Suppressor macrophage (primary cell): ENCODE results near the gene PLEKHG5.

Experiments
- DNase-seq, 4 experiments: peaks; one replicate each; pipeline ENCODE4 v3.0.0-alpha.2; 2020 to 2022

The PLEKHG5 gene

DNA sequence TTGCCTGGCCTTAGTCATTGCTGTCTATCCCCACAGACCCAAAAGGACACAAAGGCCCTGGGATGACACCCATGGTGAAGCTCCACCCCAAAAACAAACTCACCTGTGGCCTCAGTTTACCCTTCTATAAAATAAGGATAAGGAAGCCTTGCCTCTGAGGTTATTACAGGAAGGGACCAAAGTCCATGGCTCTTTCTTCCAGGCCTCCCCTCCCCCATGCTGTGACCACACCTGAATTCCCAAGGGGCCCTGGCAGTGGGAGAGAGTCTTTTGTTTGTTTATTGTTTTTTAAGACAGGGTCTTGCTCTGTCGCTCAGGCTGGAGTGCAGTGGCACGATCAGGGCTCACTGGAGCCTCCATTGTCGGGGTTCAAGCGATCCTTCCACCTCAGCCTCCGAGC is 15.0 kb downstream of the PLEKHG5 start:
- DNase-seq: no peak

DNA sequence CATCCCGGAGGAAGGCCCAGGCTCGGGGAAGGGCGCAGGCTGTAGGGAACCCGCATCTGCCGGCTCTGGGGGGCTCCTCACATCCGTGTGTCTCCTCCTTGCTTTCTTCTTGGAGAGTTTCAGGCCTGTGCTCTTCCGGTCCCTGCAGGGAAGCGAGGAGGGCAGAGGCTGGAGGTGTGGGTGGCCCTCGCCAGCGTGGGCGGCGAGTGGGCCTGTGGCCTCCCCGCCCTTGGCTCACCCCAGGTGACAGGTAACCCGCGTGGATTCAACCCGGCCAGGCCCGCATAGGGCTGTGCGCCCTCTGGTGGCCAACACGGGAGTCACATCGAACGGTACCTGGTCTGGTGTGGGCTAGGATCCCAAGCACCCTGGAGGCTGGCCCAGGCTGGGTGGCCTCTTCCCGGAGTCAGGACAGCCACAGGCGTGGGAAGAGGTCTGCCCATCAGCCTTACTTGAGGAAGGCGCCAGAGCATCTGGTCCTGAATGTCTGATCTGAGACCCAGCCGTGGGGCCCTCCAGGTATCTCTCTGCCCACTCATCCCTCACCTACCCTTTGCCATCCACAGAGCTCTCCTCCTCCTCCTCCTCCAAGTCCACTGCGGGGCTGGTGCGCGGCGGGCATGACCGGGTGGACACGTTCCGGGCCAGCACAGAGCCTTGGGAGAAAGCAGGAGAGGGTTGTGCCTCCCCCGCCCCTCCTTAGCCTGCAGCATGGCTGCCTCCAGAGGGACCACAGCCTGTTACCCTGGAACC is 15.9 kb downstream of the PLEKHG5 start:
- DNase-seq: peak; percentile 50 to 79 (median 66)

DNA sequence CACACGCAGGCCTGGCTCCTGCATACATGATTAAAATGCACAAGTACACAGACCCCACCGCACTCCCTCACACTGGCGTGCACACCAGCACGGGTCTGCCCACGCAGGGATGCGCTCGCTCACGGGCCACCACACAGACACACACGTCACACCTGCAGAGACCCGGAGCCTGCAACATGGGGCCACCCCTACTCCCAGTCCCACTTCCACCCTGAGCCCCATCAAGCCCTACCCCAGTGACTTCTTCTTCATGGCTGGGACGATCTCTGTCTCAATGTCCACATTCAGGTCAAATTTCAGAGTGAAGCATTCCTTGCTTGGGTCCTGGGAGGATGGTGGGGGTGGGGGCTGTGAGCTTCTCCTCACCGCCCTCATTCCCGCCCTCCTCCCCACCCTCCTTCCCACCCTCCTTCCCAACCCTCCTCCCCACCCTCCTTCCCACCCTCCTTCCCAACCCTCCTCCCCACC is 16.6 kb downstream of the PLEKHG5 start:
- no peak for DNase-seq

DNA sequence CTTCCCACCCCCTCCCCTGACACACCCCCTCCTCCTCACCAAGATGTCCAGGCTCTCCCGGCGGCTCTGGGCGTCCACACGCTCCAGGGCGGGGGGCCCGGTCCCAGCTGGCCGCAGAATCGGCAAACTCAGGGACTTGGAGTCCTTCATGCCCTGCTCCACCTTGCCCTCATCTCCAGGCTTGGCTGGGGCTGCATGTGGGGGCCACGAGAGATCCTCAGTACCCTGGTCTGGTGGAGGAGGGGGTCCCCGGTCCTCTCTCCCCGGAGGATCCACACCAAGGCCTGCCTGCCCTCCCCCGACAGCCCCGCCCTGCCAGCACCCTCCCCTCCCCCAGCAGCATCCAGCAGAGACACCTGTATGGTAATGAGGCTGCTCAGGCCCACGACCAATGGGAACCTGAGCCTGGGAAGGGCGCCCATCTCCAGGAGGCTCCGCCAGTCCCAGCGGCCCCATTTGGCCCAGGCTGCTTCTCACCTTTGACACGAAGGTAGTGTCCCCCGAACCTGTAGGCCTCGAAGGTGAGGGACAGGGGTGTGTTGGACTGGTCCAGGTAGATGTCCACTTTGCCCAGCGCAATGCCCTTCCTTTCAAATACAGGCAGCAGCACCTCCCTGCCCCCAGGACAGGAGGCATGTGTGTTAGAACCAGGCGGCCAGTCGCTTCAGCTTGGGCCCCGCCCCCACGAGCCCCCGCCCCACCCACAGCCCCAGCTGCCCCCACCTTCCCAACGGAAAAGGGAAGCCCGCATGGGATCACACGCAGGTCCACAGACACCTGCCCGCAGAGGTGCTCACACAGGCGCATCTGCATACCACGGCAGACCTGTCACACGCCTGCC is 17.3 kb downstream of the PLEKHG5 start:
- DNase-seq: no peak

DNA sequence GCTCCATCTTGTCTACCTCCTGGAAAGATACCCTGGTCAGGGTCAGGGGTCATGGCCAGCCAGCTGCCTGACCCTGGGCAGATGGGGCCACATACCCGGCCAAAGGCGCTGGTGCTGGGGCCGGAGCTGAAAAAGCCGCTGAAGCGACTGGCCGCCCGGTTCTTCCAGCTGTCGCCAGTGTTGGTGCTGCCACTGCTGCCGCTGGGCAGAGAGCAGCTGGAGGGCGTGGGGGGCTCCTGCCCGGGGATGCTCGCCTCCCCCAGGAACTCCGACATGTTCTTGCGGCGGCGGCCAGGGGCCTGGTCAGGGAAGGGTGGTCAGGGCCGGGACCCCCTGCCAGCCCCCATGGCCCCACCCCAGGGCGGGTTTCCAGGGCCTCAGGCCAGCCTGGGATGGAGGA is 18.3 kb downstream of the PLEKHG5 start:
- no peak for DNase-seq

DNA sequence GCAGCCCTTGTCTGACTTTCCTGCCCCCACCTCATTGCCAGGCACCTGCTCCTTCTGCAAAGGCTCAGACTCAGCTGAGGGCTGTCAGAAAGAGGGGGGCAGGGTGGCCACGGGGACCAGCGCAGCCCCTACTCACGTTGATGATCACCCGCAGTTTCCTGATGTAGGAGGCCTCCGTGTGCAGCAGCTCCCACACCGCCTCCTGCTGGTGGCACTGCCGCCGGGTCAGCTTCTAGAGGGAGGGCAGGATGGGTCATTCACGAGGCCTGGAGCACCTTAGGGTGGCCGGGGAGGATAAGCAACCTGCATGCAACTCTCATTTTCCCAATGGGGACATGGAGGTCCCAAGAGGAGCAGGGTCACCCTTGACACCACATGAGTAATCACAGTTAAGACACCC is 19.1 kb downstream of the PLEKHG5 start:
- no peak for DNase-seq

DNA sequence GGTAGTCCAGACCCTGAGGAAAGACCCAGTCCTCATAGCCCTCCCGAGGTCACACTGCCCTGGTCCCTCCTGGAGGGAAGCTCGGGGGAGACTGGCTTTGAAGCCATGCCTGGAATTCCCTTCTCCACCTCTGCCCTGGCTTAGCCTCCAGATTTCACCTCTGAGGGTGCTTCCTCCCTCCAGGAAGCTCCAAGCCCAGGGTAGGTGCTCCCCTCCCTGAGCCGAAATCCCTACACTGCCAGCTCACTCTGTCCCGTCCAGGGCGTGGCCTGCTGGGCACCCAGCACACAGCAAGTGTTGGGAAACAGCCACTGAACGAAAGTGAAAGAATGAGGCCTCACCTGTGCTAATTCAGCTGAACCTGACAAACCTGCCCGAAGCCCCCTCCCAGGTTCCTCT is 19.5 kb downstream of the PLEKHG5 start:
- DNase-seq: no peak

DNA sequence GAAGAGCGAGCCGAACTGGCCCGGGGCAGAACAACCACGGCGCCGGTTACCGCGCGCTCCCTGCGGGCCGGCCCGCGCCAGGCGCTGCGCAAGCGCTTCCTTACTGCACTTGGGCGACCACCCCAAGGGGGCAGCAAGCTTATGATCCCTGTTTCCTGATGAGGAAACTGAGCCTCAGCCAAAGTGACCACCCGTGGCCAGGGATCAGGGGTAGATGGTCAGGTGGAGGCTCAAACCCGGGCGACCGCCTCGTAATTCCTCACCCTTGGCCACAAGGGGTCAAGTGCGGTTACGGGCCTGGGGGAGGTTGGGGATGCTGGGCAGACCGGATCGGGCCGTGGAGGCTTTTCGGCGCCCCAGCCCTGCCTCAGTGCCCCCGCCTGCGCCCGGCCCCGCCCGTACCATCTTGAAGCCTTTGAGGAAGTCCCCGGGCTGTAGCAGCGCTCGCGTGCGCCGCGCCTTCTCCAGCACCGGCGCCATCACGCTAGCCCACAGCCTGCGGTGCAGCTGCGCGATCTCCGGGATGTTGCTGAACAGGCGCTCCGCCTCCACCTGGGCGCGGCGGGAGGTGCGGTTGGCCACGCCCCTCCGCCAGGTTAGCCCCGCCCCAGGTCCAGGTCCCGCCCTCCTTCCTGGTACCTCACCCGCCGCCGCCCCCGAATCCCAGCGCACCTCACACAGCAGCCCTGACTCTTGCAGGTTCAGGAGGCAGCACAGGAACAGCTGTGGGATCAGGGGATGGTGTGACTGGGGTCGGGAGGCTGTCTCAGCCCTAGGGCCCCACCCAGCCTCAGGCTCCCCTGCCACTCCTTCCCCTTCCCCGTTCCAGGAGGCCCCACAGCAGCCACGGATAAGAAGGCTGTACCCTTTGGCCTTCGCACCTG is 20.1 kb downstream of the PLEKHG5 start:
- no peak for DNase-seq

DNA sequence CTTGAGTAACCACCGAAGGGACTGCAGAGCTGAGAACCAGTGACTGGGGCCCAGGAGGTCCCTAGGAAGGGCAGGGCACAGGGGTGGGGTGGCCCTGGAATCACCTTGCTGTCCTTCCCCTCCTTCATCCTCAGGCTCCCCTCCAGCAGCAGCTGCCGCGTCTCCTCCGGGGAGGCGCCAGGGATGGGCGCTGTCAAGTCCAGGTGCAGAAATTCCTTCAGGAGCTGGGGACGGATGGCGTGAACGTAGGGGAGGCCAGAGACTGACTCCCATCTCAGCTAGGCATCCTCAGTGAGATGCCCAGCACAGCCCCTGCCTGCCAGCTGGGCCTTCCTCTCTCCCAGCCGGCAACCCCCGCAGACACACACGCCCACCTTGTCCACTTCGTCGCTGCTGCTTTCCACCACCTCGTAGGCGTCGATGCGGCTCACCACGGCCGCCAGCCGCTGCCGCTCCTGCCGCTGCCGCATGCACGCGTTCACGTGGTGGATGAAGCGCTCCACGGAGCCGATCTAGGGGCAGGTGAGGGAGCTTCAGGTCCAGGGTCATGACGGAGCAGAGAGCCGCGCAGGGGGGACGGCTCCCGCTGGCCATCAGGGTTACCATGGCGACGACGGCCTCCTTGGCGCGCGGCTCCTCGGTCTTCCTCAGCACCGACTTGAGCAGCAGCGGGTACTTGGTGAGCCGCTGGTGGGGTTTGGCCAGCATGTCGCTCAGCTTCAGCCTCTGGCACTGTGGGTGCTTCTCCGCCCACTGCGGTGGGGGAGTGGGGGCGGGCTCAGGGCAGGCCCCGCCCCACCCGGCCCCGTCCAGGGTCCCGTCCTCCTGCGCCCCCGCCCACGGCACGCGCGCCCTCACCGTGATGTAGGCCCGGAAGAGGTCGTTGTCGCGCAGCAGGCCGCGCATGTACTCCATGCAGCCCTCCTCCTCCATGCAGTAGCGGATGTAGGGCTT is 21.1 kb downstream of the PLEKHG5 start:
- no peak for DNase-seq

DNA sequence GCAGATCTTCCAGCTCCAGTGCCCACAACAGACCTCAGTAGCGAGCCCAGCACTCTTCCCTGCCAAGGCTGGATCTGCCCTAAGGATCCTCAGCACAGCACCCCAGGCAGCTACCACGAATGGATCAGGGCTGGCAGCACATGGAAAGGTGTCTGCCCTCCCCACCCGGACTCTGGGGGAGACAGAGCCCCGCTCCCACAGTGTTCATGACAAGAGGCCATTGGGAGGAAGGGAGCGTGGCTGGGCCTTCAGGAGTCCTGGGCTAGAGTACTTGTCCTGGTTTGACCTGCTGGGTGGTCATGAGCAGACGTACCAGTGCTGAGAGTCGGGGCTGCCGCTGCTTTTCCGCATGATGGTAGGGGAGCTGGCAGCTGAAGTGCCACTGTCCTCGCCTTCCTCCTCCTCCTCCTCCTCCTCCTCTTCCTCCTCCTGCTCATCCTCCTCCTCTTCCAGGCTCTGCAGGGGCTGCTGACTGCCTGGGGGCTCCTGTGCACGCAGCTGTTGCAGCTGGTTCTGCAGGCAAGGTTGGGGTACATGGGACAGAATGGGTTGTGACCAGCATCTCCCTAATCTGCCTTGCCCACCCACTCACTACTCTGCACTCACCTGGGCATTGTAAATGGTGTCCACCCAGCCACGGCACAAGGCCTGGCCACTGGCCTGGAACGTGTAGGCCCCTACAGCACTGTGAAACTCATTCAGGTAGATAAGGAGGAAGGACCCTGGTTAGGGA is 22.6 kb downstream of the PLEKHG5 start:
- no peak for DNase-seq

DNA sequence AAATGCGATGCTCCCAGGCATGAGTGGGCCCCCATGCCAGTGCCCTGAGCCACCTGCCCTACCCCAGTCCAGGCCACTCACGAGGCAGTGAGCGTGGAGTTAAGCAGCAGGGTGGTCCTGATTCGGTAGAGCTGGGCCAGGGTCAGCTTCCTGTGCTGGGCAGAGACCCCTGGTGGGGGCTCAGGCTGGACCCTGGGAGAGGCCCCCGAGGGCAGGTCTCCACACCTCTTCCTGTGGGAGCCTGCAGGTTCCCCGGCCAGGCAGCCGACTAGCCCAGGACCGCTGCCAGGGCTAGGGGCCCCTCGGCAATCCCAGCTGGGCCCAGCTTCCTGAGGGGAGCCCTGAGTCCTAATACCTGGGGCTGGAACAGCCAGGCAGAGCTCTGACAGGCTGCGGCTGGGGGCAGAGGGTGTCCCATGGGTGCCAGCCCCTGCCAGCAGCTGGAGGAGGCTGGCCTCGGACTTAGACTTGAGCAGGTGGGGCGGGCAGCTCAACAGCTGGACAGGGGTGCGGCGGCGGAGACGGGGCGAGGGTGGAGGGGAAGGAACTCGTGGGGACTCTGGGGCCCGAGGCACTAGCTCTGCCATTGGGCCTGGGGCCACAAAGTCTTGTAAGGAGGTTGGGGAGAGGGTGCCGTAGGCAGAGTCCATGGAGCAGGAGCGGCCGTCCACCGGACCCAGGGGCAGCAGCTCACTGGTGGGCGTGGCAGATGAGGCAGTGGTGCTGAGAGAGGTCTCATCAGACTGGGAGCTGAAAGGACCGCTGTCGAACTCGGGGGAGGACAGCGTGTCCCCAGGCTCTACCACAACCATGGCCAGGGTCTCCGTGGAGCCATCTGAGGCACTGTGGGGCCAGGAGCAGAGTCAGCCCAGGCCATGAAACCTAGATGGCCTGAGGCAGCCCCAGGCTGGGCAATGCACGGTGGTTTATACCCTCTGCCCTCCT is 23.5 kb downstream of the PLEKHG5 start:
- no peak for DNase-seq

DNA sequence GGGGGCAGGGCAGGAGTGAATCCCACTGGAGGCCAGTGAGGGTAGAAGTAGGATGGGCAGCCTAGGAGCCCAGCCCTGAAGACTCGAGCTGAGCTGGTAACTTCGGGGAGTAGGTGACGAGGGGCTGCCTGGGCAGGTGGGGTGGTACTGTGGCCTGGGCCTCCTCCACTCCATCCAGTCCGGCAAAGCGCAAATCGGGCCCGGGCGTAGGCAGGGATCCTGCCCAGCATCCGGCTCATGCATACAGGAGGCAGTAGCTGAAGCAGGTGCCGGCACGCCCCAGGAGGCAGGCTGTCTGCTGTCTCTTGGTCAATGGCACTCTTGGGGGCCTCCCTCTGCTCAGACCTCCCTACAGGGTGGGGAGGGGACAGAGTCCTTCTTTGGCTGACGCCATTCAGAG is 24.2 kb downstream of the PLEKHG5 start:
- no peak for DNase-seq

DNA sequence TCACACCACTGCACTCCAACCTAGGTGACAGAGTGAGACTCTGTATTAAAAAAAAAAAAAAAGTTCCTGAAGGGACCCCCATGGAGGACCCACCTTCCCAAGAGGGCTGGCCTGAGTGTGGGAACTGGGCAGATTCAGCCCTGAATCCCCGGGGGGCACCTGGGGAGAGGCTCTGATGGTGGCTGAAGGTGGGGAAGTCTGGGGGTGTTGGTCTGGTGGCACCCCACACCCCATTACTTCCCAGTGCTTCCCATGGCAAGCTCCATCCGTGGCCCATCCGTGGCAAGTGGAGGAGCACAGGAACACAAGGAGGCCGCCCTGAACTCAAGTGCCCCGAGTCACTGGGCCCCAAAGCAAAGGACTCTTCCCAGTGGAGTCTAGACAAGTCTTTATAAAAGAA is 24.7 kb downstream of the PLEKHG5 start:
- DNase-seq: no peak

DNA sequence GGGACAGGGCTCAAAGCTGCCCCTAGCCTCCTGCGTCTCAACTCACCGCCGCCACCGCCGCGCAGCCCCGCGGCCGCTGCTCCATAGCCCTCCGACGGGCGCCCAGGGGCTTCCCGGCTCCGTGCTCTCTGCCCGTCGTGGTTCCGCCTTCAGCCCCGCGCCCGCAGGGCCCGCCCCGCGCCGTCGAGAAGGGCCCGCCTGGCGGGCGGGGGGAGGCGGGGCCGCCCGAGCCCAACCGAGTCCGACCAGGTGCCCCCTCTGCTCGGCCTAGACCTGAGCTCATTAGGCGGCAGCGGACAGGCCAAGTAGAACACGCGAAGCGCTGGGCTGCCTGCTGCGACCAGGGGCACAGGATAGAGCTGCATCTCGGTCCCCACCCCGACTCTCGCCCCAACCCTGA is 25.4 kb downstream of the PLEKHG5 start, which contains the start of gene TNFRSF25:
TSS of gene TNFRSF25 (minus strand) at position 151 of the 400 bp plus-strand sequence. CDS start at position 85, 66 bp downstream.
- DNase-seq: no peak

DNA sequence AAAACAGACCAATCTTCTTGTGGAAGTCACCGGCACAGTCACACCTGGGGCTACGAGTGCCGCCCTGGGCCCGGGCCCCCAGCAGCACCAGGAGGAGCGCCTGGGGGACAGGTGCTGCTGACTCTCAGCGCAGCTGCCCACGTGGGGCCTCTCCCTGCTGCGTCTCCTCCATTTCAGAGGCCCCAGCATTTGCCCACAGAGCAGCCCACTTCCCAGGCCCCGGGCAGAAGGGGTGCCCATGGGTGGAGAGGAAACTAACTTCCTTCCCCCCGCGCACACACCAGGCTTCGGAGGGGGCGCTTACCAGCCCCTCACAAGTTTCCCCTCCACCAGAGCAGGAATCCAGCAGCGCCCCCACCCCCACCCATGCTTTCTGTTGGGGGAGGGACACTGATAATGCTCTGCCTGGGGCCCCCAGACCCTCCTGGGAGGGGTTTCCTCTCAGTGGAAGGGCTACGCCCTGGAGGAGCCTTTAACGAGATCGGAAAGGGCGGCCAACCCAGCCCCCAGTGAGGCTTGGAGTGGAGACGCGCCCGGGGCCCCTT is 25.9 kb downstream of the PLEKHG5 start:
- DNase-seq: no peak

DNA sequence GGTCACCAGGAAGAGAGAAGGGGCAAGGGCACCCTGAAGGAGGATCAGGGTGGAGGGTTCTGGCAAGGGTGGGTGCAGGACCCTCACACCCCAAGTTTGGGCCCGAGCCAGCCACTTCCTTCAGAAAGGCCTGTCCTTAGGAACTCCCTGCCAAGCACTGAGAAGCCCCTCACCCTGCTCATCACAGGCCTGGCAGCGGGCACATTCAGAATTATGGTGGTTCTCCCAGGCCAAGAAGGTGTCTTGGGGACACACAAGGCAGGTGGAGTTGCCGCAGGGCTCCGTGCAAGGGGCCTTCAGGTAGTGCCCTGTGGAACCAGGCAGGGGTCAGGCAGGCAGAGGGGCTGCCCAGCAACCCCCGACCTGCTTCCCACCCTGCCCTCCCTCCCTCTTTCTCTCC is 26.6 kb downstream of the PLEKHG5 start:
- no peak for DNase-seq

DNA sequence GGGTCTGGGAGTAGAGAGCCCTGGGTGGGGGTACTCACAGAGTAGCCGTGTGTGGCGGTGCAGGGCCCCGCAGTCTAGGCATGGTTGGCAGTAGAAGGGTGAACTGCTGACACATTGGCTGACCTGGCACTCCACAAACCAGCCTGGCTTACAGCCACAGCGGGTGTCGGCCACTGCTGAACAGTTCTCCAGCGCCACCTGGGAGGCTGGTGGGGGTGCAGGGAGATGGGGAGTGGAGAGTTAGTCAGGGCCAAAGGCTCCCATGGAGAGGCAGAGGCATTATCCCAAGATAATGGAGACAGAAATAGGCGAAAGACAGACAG is 27.0 kb downstream of the PLEKHG5 start:
- no peak for DNase-seq

DNA sequence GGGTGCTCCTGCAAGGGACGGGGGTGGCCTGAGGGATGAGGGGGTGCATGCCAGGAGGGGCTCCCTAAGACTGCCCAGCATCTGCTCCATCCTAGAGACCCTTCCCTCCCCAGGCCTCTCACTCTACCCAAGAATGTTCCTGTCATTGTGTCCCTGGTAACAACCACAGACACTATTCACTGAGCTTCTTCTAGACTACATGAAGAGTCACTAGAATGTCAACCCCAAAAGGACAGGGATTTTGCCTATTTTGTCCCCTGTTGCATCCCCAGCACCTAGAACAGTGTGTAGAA is 28.4 kb downstream of the PLEKHG5 start:
- DNase-seq: no peak

DNA sequence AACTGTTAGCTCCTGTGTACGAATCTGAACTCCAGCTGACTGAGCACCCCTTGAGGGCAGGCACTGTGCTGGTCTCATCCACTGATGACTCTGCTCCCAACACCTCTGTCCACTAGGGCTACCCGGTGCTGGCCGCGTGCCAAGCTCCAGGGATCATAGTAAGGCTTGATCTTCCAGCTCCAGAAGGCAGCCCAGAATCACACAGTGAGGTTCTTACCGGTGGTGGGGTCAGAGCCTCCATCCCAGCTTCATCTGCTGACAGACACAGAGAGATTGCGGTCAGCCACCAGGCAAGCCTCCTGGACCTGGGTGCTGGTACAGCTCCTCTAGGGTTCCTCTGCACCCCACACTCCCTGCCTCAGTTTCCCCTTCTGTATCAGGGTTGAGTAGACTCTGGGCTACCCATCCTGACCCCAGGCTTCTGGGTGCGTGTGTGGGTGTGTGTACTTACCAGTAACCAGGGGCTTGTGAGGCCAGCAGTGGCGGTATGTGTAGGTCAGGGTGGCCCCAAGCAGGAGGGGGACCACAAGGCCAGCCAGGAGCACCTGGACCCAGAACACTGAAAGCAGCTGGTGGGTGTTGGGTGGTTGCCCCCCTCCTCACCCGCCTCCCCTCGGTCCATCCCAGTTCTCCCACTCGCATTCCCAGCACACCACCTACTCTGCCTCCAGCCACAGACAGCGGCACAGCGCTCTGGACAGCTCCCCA is 28.9 kb downstream of the PLEKHG5 start:
- no peak for DNase-seq
